ENCODE measurements around the gene UBE2QL1. TPM values are rescaled to one million over a fixed set of nuclear protein-coding genes. Genes with fewer than 3 reads are reported as not detected.

UBE2QL1 gene
- total and polyA plus RNA-seq, 8 donors, result 0.58 to 6.1 (median 0.95) TPM; not detected in 1

DNA sequence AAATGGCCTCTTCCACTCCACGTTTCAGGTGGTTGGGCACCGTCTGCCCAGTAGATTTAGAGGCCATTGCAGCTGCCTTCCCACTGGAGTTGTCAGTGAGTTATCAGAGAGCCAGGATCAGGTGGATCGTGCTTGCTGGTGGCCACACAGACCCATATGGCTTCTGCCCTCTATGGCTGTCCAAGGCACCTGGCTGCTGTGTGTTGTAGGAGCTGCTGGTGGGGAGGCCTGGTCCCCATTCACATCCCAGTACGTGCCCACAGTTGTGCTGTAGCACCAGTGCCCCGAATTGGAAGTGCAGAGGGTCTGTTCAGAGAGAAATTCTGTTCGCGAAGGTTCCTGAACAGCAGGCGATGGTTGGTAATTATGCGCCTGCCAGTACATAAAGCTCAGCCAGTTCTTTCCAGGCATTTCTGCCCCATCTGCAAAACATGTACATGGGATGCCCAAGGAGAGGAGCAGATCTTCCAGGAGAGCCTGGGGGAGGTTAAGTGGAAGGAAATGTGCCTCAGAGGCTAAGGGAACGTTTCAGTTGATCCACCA is 41.1 kb downstream of the UBE2QL1 start:
- WGBS, 5 donors, result 83 to 89% (median 86%) methylated on average over 10 of the region's 10 CpGs
- H3K4me1 ChIP-seq, result peaks cover 0 to 7% (median 4%) of the 10 kb centered on the region in 4 donors
- intact Hi-C loops (cut with DNase I; ENCODE audit: low total_unique reads), result no loop called here
- no peak for DNase-seq
- TF ChIP-seq POLR2AphosphoS5 (IDR thresholded peaks at IDR 0.05), result no peak
- no peak for TF ChIP-seq POLR2A (IDR thresholded peaks at IDR 0.05)
- no peak for TF ChIP-seq EP300 (IDR thresholded peaks at IDR 0.05)
- TF ChIP-seq, protein P1, sequence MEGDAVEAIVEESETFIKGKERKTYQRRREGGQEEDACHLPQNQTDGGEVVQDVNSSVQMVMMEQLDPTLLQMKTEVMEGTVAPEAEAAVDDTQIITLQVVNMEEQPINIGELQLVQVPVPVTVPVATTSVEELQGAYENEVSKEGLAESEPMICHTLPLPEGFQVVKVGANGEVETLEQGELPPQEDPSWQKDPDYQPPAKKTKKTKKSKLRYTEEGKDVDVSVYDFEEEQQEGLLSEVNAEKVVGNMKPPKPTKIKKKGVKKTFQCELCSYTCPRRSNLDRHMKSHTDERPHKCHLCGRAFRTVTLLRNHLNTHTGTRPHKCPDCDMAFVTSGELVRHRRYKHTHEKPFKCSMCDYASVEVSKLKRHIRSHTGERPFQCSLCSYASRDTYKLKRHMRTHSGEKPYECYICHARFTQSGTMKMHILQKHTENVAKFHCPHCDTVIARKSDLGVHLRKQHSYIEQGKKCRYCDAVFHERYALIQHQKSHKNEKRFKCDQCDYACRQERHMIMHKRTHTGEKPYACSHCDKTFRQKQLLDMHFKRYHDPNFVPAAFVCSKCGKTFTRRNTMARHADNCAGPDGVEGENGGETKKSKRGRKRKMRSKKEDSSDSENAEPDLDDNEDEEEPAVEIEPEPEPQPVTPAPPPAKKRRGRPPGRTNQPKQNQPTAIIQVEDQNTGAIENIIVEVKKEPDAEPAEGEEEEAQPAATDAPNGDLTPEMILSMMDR (IDR thresholded peaks at IDR 0.05), result no peak
- no peaks in the 10 kb centered on the region for H3K9me3 ChIP-seq
- H3K27ac ChIP-seq, result no peak overlapping the region
- H3K4me3 ChIP-seq, result no peak overlapping the region
- peaks cover 0 to 12% (median 4%) of the 10 kb centered on the region in 4 donors for H3K36me3 ChIP-seq
- H3K27me3 ChIP-seq, result peaks cover 0 to 4% (median 0%) of the 10 kb centered on the region in 3 donors

DNA sequence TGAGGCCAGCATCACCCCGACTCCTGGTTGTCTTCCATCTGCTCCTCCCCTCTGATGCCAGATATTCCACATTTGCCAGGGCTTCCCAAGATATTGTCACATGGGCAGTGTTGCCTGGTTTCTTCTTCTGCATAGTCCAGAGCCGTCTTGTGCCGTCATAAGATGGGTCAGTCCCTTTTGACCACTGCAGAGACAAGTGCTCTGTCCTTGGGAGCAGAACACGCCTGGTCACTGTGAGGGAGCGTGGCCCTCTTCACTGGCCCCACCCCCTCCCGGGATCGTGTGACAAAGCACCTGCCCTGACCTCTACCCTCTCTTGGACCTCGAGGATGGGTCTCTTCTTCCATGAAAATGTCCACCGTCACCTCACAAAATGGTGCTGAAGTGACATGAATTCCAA is 41.6 kb downstream of the UBE2QL1 start:
- WGBS, 5 donors, result 70 to 80% (median 77%) methylated on average over 9 of the region's 9 CpGs
- DNase-seq, result no peak
- Histone ChIP-seq H3K4me3 (no peak overlapping the region), H3K27me3 (peaks cover 0 to 4% (median 0%) of the 10 kb centered on the region in 3 donors), H3K9me3 (no peaks in the 10 kb centered on the region), H3K27ac (no peak overlapping the region), H3K36me3 (peaks cover 0 to 12% (median 4%) of the 10 kb centered on the region in 4 donors), H3K4me1 (peaks cover 0 to 11% (median 6%) of the 10 kb centered on the region in 4 donors)
- intact Hi-C loops (cut with DNase I; ENCODE audit: low total_unique reads), result no loop called here
- TF ChIP-seq EP300 (IDR thresholded peaks at IDR 0.05), result no peak
- TF ChIP-seq, protein P1 (IDR thresholded peaks at IDR 0.05), result no peak
- no peak for TF ChIP-seq POLR2AphosphoS5 (IDR thresholded peaks at IDR 0.05)
- no peak for TF ChIP-seq POLR2A (IDR thresholded peaks at IDR 0.05)

DNA sequence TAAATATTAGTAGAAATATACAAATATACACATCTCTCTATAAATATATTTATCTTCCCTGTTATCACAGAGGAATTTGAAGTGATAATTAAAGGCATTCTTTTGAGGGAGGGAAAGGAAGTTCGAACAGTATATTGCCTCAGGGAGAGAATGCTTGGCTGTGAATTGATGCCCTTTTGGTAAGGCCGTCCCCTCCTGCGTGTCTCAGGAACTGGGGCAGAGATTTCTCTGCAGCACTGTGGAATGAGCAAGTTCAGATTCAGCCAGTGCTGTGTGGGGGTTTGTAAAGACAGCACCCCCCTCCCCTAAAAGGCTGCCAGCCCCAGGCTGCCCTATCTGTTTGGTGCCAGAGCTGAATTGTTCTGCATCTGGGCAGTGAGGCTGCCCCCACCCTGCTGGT is 42.0 kb downstream of the UBE2QL1 start:
- Histone ChIP-seq H3K4me1 (peaks cover 0 to 15% (median 6%) of the 10 kb centered on the region in 4 donors), H3K4me3 (no peak overlapping the region), H3K27ac (no peak overlapping the region), H3K27me3 (peaks cover 0 to 4% (median 0%) of the 10 kb centered on the region in 3 donors), H3K36me3 (peaks cover 0 to 12% (median 4%) of the 10 kb centered on the region in 4 donors), H3K9me3 (no peaks in the 10 kb centered on the region)
- DNase-seq, result peak in 1 of 2 donors; percentile 11
- TF ChIP-seq, protein P1 (IDR thresholded peaks at IDR 0.05), result no peak
- no peak for TF ChIP-seq POLR2AphosphoS5 (IDR thresholded peaks at IDR 0.05)
- WGBS, 5 donors, result 43 to 53% (median 49%) methylated on average over 3 of the region's 3 CpGs
- intact Hi-C loops (cut with DNase I; ENCODE audit: low total_unique reads), result no loop called here

DNA sequence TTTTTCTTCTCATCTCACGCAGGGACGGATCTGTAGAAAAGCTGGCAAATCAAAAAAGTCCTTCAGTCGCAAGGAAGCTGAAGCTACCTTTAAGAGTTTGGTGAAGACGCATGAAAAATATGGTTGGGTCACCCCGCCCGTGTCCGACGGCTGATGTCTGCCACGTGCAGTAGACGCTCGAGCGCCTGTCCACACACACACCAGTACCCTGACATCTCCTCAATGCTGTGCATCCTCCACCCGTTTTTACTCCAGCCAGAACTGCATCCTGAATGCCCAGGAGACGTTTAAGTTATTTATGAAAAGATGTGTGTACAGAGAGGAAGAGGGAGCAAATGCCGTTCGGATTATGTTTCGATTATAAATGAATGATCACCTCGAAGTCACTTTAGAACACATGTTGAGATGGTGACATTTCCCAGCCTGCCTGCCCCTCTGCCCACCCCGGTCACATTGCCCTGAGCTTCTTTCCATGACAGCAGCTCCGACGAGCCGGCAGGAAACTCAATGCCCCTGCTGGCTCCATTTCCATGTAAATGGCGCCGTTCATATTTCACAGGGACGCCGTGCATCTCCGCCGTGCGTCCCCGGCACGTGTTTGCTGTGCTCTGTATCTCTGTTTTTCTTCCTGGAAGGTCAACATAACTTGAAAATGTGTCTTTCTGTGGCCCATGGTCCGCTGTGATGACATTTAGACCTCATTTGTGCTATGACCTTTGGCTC is 42.7 kb downstream of the UBE2QL1 start:
- 72 to 83% (median 77%) methylated on average over 32 of the region's 32 CpGs for WGBS, 5 donors

More for the DNA sequence above, 42.7 kb downstream of the UBE2QL1 start:
- Histone ChIP-seq H3K27me3 (peaks cover 0 to 4% (median 0%) of the 10 kb centered on the region in 3 donors), H3K4me1 (peaks cover under 1 to 22% (median 6%) of the 10 kb centered on the region in 4 donors), H3K9me3 (no peaks in the 10 kb centered on the region), H3K36me3 (peaks cover 0 to 12% (median 4%) of the 10 kb centered on the region in 4 donors), H3K4me3 (no peak overlapping the region), H3K27ac (no peak overlapping the region)
- no peak for DNase-seq
- intact Hi-C loops (cut with DNase I; ENCODE audit: low total_unique reads), result no loop called here
- TF ChIP-seq EP300 (IDR thresholded peaks at IDR 0.05), result no peak
- TF ChIP-seq, protein P1 (IDR thresholded peaks at IDR 0.05), result no peak
- no peak for TF ChIP-seq POLR2A (IDR thresholded peaks at IDR 0.05)
- no peak for TF ChIP-seq POLR2AphosphoS5 (IDR thresholded peaks at IDR 0.05)
